B cell (primary cell): ENCODE data around the gene KCNQ1OT1. TPM values are rescaled to one million over a fixed set of nuclear protein-coding genes. Genes with fewer than 3 reads are reported as not detected.

Experiments
- ATAC-seq: fragments of 200-7000 bp; cut with Tn5 transposase; one replicate; pipeline ENCODE4 v1.10.0; 2021; ENCODE audit warnings: low read depth, mild to moderate bottlenecking, moderate number of reproducible peaks, moderate library complexity
- CTCF ChIA-PET: fragments of 350-600 bp; sonication (Branson Sonifier 250); formaldehyde crosslinking; loops from one replicate; lab custom pipeline; 2021; ENCODE audit warnings: antibody characterized with exemption, inconsistent platforms; lab: Charles Lee
- POLR2A ChIA-PET: fragments of 350-600 bp; sonication (Branson Sonifier 250); formaldehyde crosslinking; loops from one replicate; lab custom pipeline; 2021; ENCODE audit warnings: antibody characterized with exemption; lab: Charles Lee
- DNase-seq: peaks from one replicate; pipeline ENCODE4 v3.0.0; 2013
- H2AFZ ChIP-seq: 2 replicates; pipeline ENCODE4 v1.6.1; 2012; ENCODE audit warnings: mild to moderate bottlenecking, low read depth, low read length; ENCODE audit not compliant: insufficient read depth, poor library complexity, severe bottlenecking
- H3K27ac ChIP-seq, 2 donors: 1 replicate in 1 of 2; 2 replicates in 1 of 2; pipeline ENCODE4 v1.5.1; 2012 to 2013; ENCODE audit warnings: low read length in 2 of 2, mild to moderate bottlenecking in 2 of 2, moderate library complexity in 1 of 2
- H3K27me3 ChIP-seq, 4 experiments: fragments of 200-600 bp in 1 of 4; sonication (generic) in 1 of 4; replicated peaks in 1 of 4; 1 replicate in 2 of 4; 2 replicates in 2 of 4; pipeline versions ENCODE4 v1.6.1 to v1.7.0; 2013 to 2016; ENCODE audit warnings: low read length in 3 of 4, mild to moderate bottlenecking in 2 of 4, mixed read lengths in 1 of 4, moderate library complexity in 1 of 4; ENCODE audit not compliant: insufficient read depth in 4 of 4, control insufficient read depth in 3 of 4; ENCODE audit errors: control extremely low read depth in 1 of 4
- H3K36me3 ChIP-seq, 2 experiments: replicated peaks in 1 of 2; 1 replicate in 1 of 2; 2 replicates in 1 of 2; pipeline versions ENCODE4 v1.6.1 to v1.7.1; 2013; ENCODE audit warnings: low read length in 1 of 2; ENCODE audit not compliant: insufficient read depth in 2 of 2, control insufficient read depth in 1 of 2; ENCODE audit errors: control extremely low read depth in 1 of 2, extremely low read depth in 1 of 2
- H3K4me1 ChIP-seq, 2 donors: fragments of 200-600 bp in 1 of 2; sonication (generic) in 1 of 2; 1 replicate in 1 of 2; 2 replicates in 1 of 2; pipeline versions ENCODE4 v1.5.1 to v1.6.1; 2013 to 2017; ENCODE audit warnings: low read length in 2 of 2; ENCODE audit not compliant: control insufficient read depth in 2 of 2, insufficient read depth in 2 of 2
- H3K4me2 ChIP-seq: replicated peaks from 2 replicates; pipeline ENCODE3; 2012; ENCODE audit warnings: mild to moderate bottlenecking, low read depth, low read length; ENCODE audit not compliant: poor library complexity, severe bottlenecking
- H3K4me3 ChIP-seq, 5 experiments: fragments of 200-600 bp in 1 of 5; sonication (generic) in 1 of 5; 1 replicate in 3 of 5; 2 replicates in 2 of 5; pipeline versions ENCODE4 v1.5.1 to v1.7.0; 2011 to 2016; ENCODE audit warnings: low read length in 4 of 5, mild to moderate bottlenecking in 4 of 5, low read depth in 2 of 5, control low read depth in 1 of 5, moderate library complexity in 1 of 5; ENCODE audit not compliant: insufficient read depth in 1 of 5; ENCODE audit errors: control extremely low read depth in 1 of 5, extremely low read depth in 1 of 5
- H3K79me2 ChIP-seq: fragments of 200-600 bp; sonication (generic); one replicate; pipeline ENCODE4 v1.6.0; 2016; ENCODE audit warnings: low read length; ENCODE audit not compliant: control insufficient read depth, insufficient read depth
- H3K9ac ChIP-seq: fragments of 200-600 bp; sonication (generic); 2 replicates; pipeline ENCODE4 v1.6.1; 2017; ENCODE audit warnings: mild to moderate bottlenecking, low read length, moderate library complexity
- H3K9me3 ChIP-seq, 3 donors: one replicate each; pipeline versions ENCODE4 v1.6.1 to v1.7.1; 2013; ENCODE audit warnings: low read length in 2 of 3; ENCODE audit not compliant: control insufficient read depth in 2 of 3, insufficient read depth in 1 of 3; ENCODE audit errors: control extremely low read depth in 1 of 3
- H4K20me1 ChIP-seq: 2 replicates; pipeline ENCODE4 v1.6.0; 2012; ENCODE audit warnings: mild to moderate bottlenecking, low read length; ENCODE audit not compliant: insufficient read depth, control insufficient read depth, poor library complexity, severe bottlenecking
- H3K27ac Mint-ChIP-seq: one replicate; pipeline ENCODE4 v1.8.0; 2021; ENCODE audit warnings: mixed read lengths
- H3K27me3 Mint-ChIP-seq: one replicate; pipeline ENCODE4 v1.8.0; 2021; ENCODE audit warnings: mixed read lengths
- H3K4me1 Mint-ChIP-seq: one replicate; pipeline ENCODE4 v1.8.0; 2021; ENCODE audit warnings: mixed read lengths
- H3K4me3 Mint-ChIP-seq: one replicate; pipeline ENCODE4 v1.8.0; 2021; ENCODE audit warnings: mixed read lengths
- H3K9me3 Mint-ChIP-seq: one replicate; pipeline ENCODE4 v1.8.0; 2022; ENCODE audit warnings: mixed read lengths; ENCODE audit not compliant: insufficient read depth
- EZH2 ChIP-seq: IDR thresholded peaks from 2 replicates; pipeline ENCODE4 v1.6.1; 2012; ENCODE audit warnings: borderline replicate concordance, low read depth, mild to moderate bottlenecking, moderate library complexity, low read length; ENCODE audit not compliant: insufficient read depth, poor library complexity, severe bottlenecking
- WGBS: methylation state at CpG from one replicate; pipeline ENCODE4 v1.1.5; 2013; ENCODE audit warnings: missing lambda C conversion rate; ENCODE audit not compliant: insufficient coverage; 5-methylcytosine and 5-hydroxymethylcytosine counted together
- intact Hi-C: fragments of 100-400 bp; cut with micrococcal nuclease; formaldehyde crosslinking; loops from one replicate; pipeline ENCODE4 v1.10.0; 2022
- polyA plus RNA-seq: library from polyadenylated mRNA; depleted of rRNA; stranded (reverse); fragments of >200 nt; gene quantifications from 2 replicates; pipeline ENCODE4 v1.2.3, GENCODE V29; 2012
- total RNA-seq, 2 donors: library from RNA; stranded (reverse); fragments of 120-200 nt in 1 of 2; gene quantifications; 1 replicate in 1 of 2; 2 replicates in 1 of 2; pipeline versions ENCODE4 v1.2.3 to v1.2.4, GENCODE V29; 2013 to 2022
- TF ChIP-seq, protein P1 (sequence below): fragments of 200-600 bp; IDR thresholded peaks from one replicate; pipeline ENCODE4 v1.8.0; 2022; ENCODE audit warnings: antibody characterized with exemption, mild to moderate bottlenecking

The KCNQ1OT1 gene
- total and polyA plus RNA-seq, 2 donors (not counting 1 experiment from before 2014, with no cell fraction given), result 0.03 to 0.89 TPM

- no peaks in the 10 kb centered on the region for H3K9me3 ChIP-seq
- no peak overlapping the region for H2AFZ ChIP-seq
- ChIA-PET POLR2A (no interaction called here), CTCF (interaction anchor here (1.2 kb wide), 1 partner anchor 28 kb away, joined by 3 read pairs; no protein-coding TSS in a partner anchor)
- H3K4me3 ChIP-seq, result no peak overlapping the region
- no peak for ATAC-seq
- DNase-seq, result no peak
- H3K27me3 Mint-ChIP-seq, result no peaks in the 10 kb centered on the region
- no peaks in the 10 kb centered on the region for H3K9me3 Mint-ChIP-seq
- no peak for TF ChIP-seq EZH2
- TF ChIP-seq, protein P1, sequence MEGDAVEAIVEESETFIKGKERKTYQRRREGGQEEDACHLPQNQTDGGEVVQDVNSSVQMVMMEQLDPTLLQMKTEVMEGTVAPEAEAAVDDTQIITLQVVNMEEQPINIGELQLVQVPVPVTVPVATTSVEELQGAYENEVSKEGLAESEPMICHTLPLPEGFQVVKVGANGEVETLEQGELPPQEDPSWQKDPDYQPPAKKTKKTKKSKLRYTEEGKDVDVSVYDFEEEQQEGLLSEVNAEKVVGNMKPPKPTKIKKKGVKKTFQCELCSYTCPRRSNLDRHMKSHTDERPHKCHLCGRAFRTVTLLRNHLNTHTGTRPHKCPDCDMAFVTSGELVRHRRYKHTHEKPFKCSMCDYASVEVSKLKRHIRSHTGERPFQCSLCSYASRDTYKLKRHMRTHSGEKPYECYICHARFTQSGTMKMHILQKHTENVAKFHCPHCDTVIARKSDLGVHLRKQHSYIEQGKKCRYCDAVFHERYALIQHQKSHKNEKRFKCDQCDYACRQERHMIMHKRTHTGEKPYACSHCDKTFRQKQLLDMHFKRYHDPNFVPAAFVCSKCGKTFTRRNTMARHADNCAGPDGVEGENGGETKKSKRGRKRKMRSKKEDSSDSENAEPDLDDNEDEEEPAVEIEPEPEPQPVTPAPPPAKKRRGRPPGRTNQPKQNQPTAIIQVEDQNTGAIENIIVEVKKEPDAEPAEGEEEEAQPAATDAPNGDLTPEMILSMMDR, result no peak
- H3K79me2 ChIP-seq, result peaks cover 9% of the 10 kb centered on the region
- peaks cover 17 to 20% of the 10 kb centered on the region in 2 donors for H3K4me1 ChIP-seq
- no peak overlapping the region for H3K4me2 ChIP-seq
- no peak overlapping the region for H3K4me3 Mint-ChIP-seq
- H4K20me1 ChIP-seq, result peaks cover 41% of the 10 kb centered on the region
- WGBS, result 87% methylated on average over 24 of the region's 27 CpGs
- H3K27ac Mint-ChIP-seq, result no peak overlapping the region
- no peak overlapping the region for H3K9ac ChIP-seq
- no peaks in the 10 kb centered on the region for H3K27me3 ChIP-seq
- peaks cover 0 to 3% of the 10 kb centered on the region in 2 experiments for H3K36me3 ChIP-seq
- no peak overlapping the region for H3K27ac ChIP-seq
- peaks cover 21% of the 10 kb centered on the region for H3K4me1 Mint-ChIP-seq
- intact Hi-C loops, result no loop called here
Observed at GRCh38 chr11:2561696-2562581, 137.9 kb downstream of the KCNQ1OT1 start.
